ENCODE data around the gene TUBA4B.

GRCh38 chr2:219214786-219215185 lies 38.3 kb upstream of the TUBA4B start:
- TF ChIP-seq CTCF (IDR thresholded peaks at IDR 0.05) (no peak), REST (IDR thresholded peaks at IDR 0.05; ENCODE audit: insufficient read depth in 1 of 2, low read depth in 2 of 2, low read length in 1 of 2) (no peak), TCF7L2 (IDR thresholded peaks at IDR 0.05; ENCODE audit: low read depth, low read length) (no peak), POLR2AphosphoS5 (IDR thresholded peaks at IDR 0.05; ENCODE audit: low read depth, low read length) (no peak), SIN3A (IDR thresholded peaks at IDR 0.05; ENCODE audit: borderline replicate concordance, insufficient read depth, low read depth, low read length) (no peak)

All from Panc1 (cell line).